Measurements from ENCODE around the gene RRAGD. TPM values are rescaled to one million over a fixed set of nuclear protein-coding genes. Genes with fewer than 3 reads are reported as not detected.

Gene RRAGD
- 10 to 100 TPM in 1 of 2 experiments, 1 to 10 TPM in 1; 9.3 to 10.9 TPM for total RNA-seq

- H3K4me3 Mint-ChIP-seq, result peak within 1 kb of the TSS; percentile 93
- ATAC-seq (ENCODE audit: low read depth), result peak; percentile 83
- H3K27ac Mint-ChIP-seq, result peak within 1 kb of the TSS; percentile 82
- peaks cover 16% of the 10 kb centered on the region for H3K4me1 Mint-ChIP-seq
- DNase-seq, result peak; percentile 73
- H3K36me3 Mint-ChIP-seq, result no peaks in the 10 kb centered on the region
- peaks cover 59% of the 10 kb centered on the region for H3K27me3 Mint-ChIP-seq
- POLR2A ChIA-PET, result interaction anchor here (1.4 to 1.7 kb wide), 2 partner anchors 9 to 226 kb away, joined by 4 to 6 read pairs; partner anchors contain the start of gene LYRM2
- H3K9me3 Mint-ChIP-seq, result no peaks in the 10 kb centered on the region
These were observed at the start of gene RRAGD for GRCh38 chr6:89412071-89413005. Gene RRAGD (minus strand): TSS chr6:89412273. CDS start chr6:89411993, 280 bp downstream.

GRCh38 chr6:89460713-89461112, 48.6 kb upstream of the RRAGD start:
- Mint-ChIP-seq H3K27me3 (no peaks in the 10 kb centered on the region), H3K36me3 (peaks cover 4% of the 10 kb centered on the region), H3K4me1 (no peaks in the 10 kb centered on the region), H3K9me3 (no peaks in the 10 kb centered on the region), H3K4me3 (no peak overlapping the region), H3K27ac (no peak overlapping the region)
- ATAC-seq (ENCODE audit: low read depth) (no peak), DNase-seq (no peak)
- POLR2A ChIA-PET, result no interaction called here

GRCh38 chr6:89459501-89459900, 47.4 kb upstream of the RRAGD start:
- ATAC-seq (ENCODE audit: low read depth) (no peak), DNase-seq (no peak)
- Mint-ChIP-seq H3K9me3 (peaks cover 3% of the 10 kb centered on the region), H3K27me3 (no peaks in the 10 kb centered on the region), H3K4me3 (no peak overlapping the region), H3K27ac (no peak overlapping the region), H3K36me3 (peaks cover 4% of the 10 kb centered on the region), H3K4me1 (no peaks in the 10 kb centered on the region)
- POLR2A ChIA-PET, result no interaction called here

GRCh38 chr6:89458704-89459103, 46.6 kb upstream of the RRAGD start:
- H3K4me1 Mint-ChIP-seq, result no peaks in the 10 kb centered on the region
- H3K36me3 Mint-ChIP-seq, result peaks cover 7% of the 10 kb centered on the region
- DNase-seq, result no peak
- no peaks in the 10 kb centered on the region for H3K27me3 Mint-ChIP-seq
- no peak overlapping the region for H3K27ac Mint-ChIP-seq
- no peak for ATAC-seq (ENCODE audit: low read depth)
- no peak overlapping the region for H3K4me3 Mint-ChIP-seq
- POLR2A ChIA-PET, result no interaction called here
- peaks cover 5% of the 10 kb centered on the region for H3K9me3 Mint-ChIP-seq

- H3K4me3 Mint-ChIP-seq, result no peak overlapping the region
- peaks cover 5% of the 10 kb centered on the region for H3K9me3 Mint-ChIP-seq
- peaks cover 7% of the 10 kb centered on the region for H3K36me3 Mint-ChIP-seq
- DNase-seq (no peak), ATAC-seq (ENCODE audit: low read depth) (no peak)
- H3K4me1 Mint-ChIP-seq, result no peaks in the 10 kb centered on the region
- POLR2A ChIA-PET, result no interaction called here
- H3K27me3 Mint-ChIP-seq, result no peaks in the 10 kb centered on the region
- H3K27ac Mint-ChIP-seq, result no peak overlapping the region
These were observed 42.2 kb upstream of the RRAGD start for GRCh38 chr6:89454300-89454699.

GRCh38 chr6:89452281-89452680, 40.2 kb upstream of the RRAGD start:
- Mint-ChIP-seq H3K4me3 (no peak overlapping the region), H3K9me3 (peaks cover 7% of the 10 kb centered on the region), H3K36me3 (peaks cover 7% of the 10 kb centered on the region), H3K27ac (no peak overlapping the region), H3K4me1 (no peaks in the 10 kb centered on the region), H3K27me3 (no peaks in the 10 kb centered on the region)
- POLR2A ChIA-PET, result no interaction called here
- ATAC-seq (ENCODE audit: low read depth), result no peak
- no peak for DNase-seq

- Mint-ChIP-seq H3K36me3 (peaks cover 2% of the 10 kb centered on the region), H3K4me3 (no peak overlapping the region), H3K4me1 (no peaks in the 10 kb centered on the region), H3K27me3 (no peaks in the 10 kb centered on the region), H3K9me3 (peaks cover 3% of the 10 kb centered on the region), H3K27ac (no peak overlapping the region)
- POLR2A ChIA-PET, result no interaction called here
- DNase-seq, result no peak
- no peak for ATAC-seq (ENCODE audit: low read depth)
These were observed 37.1 kb upstream of the RRAGD start for GRCh38 chr6:89449193-89449592.

GRCh38 chr6:89443658-89444057, 31.6 kb upstream of the RRAGD start:
- no peak for ATAC-seq (ENCODE audit: low read depth)
- no peak for DNase-seq

GRCh38 chr6:89440200-89440599, 28.1 kb upstream of the RRAGD start:
- no peak overlapping the region for H3K4me3 Mint-ChIP-seq
- peaks cover 1% of the 10 kb centered on the region for H3K4me1 Mint-ChIP-seq
- ATAC-seq (ENCODE audit: low read depth) (no peak), DNase-seq (no peak)
- H3K9me3 Mint-ChIP-seq, result no peaks in the 10 kb centered on the region
- no peaks in the 10 kb centered on the region for H3K36me3 Mint-ChIP-seq
- peaks cover 17% of the 10 kb centered on the region for H3K27me3 Mint-ChIP-seq
- no peak overlapping the region for H3K27ac Mint-ChIP-seq
- POLR2A ChIA-PET, result interaction anchor here (0.6 kb wide), 1 partner anchor 165 kb away, joined by 3 read pairs; no protein-coding TSS in a partner anchor

More at GRCh38 chr6:89443658-89444057, 31.6 kb upstream of the RRAGD start:
- H3K4me1 Mint-ChIP-seq, result no peaks in the 10 kb centered on the region
- peaks cover 1% of the 10 kb centered on the region for H3K9me3 Mint-ChIP-seq
- no peaks in the 10 kb centered on the region for H3K36me3 Mint-ChIP-seq
- peaks cover 5% of the 10 kb centered on the region for H3K27me3 Mint-ChIP-seq
- POLR2A ChIA-PET, result no interaction called here
- H3K27ac Mint-ChIP-seq, result no peak overlapping the region
- no peak overlapping the region for H3K4me3 Mint-ChIP-seq

GRCh38 chr6:89439014-89439413, 26.9 kb upstream of the RRAGD start:
- H3K4me1 Mint-ChIP-seq, result peaks cover 9% of the 10 kb centered on the region
- no peaks in the 10 kb centered on the region for H3K36me3 Mint-ChIP-seq
- H3K27ac Mint-ChIP-seq, result no peak overlapping the region
- POLR2A ChIA-PET, result no interaction called here
- no peak overlapping the region for H3K4me3 Mint-ChIP-seq
- H3K27me3 Mint-ChIP-seq, result peaks cover 20% of the 10 kb centered on the region
- no peaks in the 10 kb centered on the region for H3K9me3 Mint-ChIP-seq
- ATAC-seq (ENCODE audit: low read depth), result no peak
- DNase-seq, result no peak

- no peak for DNase-seq
- no peak overlapping the region for H3K27ac Mint-ChIP-seq
- POLR2A ChIA-PET, result no interaction called here
- H3K27me3 Mint-ChIP-seq, result peaks cover 20% of the 10 kb centered on the region
- H3K36me3 Mint-ChIP-seq, result no peaks in the 10 kb centered on the region
- H3K9me3 Mint-ChIP-seq, result no peaks in the 10 kb centered on the region
- no peak for ATAC-seq (ENCODE audit: low read depth)
- peaks cover 12% of the 10 kb centered on the region for H3K4me1 Mint-ChIP-seq
- H3K4me3 Mint-ChIP-seq, result no peak overlapping the region
These were observed 26.2 kb upstream of the RRAGD start for GRCh38 chr6:89438248-89438647.

GRCh38 chr6:89436226-89436625, 24.2 kb upstream of the RRAGD start:
- Mint-ChIP-seq H3K9me3 (no peaks in the 10 kb centered on the region), H3K4me3 (no peak overlapping the region), H3K36me3 (no peaks in the 10 kb centered on the region), H3K27ac (no peak overlapping the region), H3K4me1 (peaks cover 19% of the 10 kb centered on the region), H3K27me3 (peaks cover 22% of the 10 kb centered on the region)
- no peak for DNase-seq
- POLR2A ChIA-PET, result interaction anchor here (0.6 kb wide), 1 partner anchor 9 kb away, joined by 5 read pairs; no protein-coding TSS in a partner anchor
- no peak for ATAC-seq (ENCODE audit: low read depth)

- DNase-seq (no peak), ATAC-seq (ENCODE audit: low read depth) (no peak)
- Mint-ChIP-seq H3K27ac (no peak overlapping the region), H3K4me1 (peaks cover 19% of the 10 kb centered on the region), H3K36me3 (no peaks in the 10 kb centered on the region), H3K9me3 (no peaks in the 10 kb centered on the region), H3K27me3 (peaks cover 29% of the 10 kb centered on the region), H3K4me3 (no peak overlapping the region)
- POLR2A ChIA-PET, result no interaction called here
These were observed 22.9 kb upstream of the RRAGD start for GRCh38 chr6:89434954-89435353.

- no peaks in the 10 kb centered on the region for H3K36me3 Mint-ChIP-seq
- no peak for DNase-seq
- peaks cover 19% of the 10 kb centered on the region for H3K4me1 Mint-ChIP-seq
- peaks cover 35% of the 10 kb centered on the region for H3K27me3 Mint-ChIP-seq
- no peak for ATAC-seq (ENCODE audit: low read depth)
- peak overlapping the region; percentile 87 for H3K4me3 Mint-ChIP-seq
- no peaks in the 10 kb centered on the region for H3K9me3 Mint-ChIP-seq
- POLR2A ChIA-PET, result no interaction called here
- peak overlapping the region; percentile 74 for H3K27ac Mint-ChIP-seq
These were observed 22.1 kb upstream of the RRAGD start for GRCh38 chr6:89434150-89434499.
